ENCODE results near the gene SLC25A19. TPM values are rescaled to one million over a fixed set of nuclear protein-coding genes. Genes with fewer than 3 reads are reported as not detected.
"Not testable (repeated sequence)": the region's sequence is repeated elsewhere in the genome, so short reads cannot be mapped to it uniquely, and the experiment has no call there.

SLC25A19 gene
- total RNA-seq, 2 donors from 2014 or later, result 13.7 to 15.1 TPM

DNA sequence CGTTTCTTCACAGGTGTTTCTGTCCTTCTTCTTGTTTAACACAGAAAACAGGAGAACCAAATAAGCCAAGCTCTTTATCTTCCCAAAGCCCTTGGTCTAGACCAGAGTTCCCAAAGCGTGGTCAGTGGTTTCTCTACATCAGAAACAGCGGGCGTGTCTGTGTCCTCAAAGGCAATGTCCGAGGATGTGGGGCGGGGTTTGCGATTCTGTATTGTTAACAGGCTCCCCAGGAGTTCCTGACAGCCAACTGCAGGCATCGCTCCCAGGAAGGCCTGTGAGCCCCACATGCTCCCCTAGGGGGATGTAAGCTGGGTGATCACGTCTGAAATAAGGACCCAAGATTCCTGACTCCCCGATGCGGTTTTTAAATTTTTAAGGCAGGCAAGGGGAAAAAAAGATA lies 28.4 kb upstream of the SLC25A19 start:
- H3K9me3 ChIP-seq (ENCODE audit: control insufficient read depth, low read length, poor library complexity, severe bottlenecking), result no peaks in the 10 kb centered on the region
- Mint-ChIP-seq H3K4me1 (peaks cover 4% of the 10 kb centered on the region), H3K27ac (no peak overlapping the region), H3K4me3 (no peak overlapping the region), H3K36me3 (ENCODE audit: low read depth) (no peaks in the 10 kb centered on the region), H3K27me3 (no peaks in the 10 kb centered on the region)
- DNase-seq (no peak), ATAC-seq (no peak)

DNA sequence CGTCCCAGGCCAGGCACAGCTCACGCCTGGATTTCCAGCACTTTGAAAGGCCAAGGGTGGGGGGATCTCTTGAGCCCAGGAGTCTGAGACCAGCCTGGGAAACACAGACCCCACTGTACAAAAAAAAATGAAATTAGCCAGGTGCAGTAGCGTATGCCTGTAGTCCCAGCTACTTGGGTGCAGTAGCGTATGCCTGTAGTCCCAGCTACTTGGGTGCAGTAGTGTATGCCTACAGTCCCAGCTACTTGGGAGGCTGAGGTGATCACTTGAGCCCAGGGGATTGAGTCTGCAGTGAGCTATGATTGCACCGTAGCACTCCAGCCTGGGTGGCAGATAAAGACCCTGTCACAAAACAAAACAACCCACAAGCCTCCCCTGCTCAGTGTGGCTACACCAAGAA lies 27.0 kb upstream of the SLC25A19 start:
- H3K9me3 ChIP-seq (ENCODE audit: control insufficient read depth, low read length, poor library complexity, severe bottlenecking), result no peaks in the 10 kb centered on the region
- Mint-ChIP-seq H3K27me3 (no peaks in the 10 kb centered on the region), H3K4me1 (peaks cover 6% of the 10 kb centered on the region), H3K4me3 (no peak overlapping the region), H3K36me3 (ENCODE audit: low read depth) (no peaks in the 10 kb centered on the region), H3K27ac (no peak overlapping the region)
- DNase-seq, result no peak
- peak; percentile 22 for ATAC-seq

DNA sequence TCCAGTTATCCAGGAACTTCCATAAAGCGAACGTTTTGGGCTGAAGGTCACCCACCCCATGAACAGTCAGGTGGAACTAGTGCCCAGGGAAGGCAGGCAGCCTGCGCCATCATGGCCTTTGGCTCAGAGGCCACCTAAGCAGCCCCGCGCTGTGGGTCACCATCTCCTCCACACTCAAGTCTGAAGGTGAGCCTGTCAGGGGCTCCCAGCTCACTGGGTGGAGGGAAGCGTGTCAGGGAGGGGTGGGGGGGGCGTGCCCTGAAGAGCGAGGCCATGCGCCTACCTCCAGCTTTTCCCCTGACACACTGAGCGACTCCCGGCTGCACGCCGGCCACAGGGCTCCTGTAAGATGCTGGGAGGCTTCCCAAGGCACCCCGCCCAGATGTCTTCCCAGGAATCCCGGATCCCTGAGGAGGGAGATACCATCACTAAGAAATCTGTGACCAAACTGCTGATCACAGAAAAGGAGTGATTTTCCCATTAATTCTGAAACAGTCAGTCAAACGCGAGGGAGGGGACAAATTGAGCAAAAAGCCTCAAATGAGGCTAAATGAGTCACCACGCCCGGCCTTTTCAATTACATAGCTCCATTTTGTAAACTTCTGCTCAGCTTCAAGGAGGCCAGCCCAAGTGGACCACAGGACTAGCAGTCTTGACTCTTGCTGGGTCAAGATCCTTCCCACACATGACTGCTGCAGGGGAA lies 26.5 kb upstream of the SLC25A19 start:
- no peak overlapping the region for H3K27ac Mint-ChIP-seq
- no peaks in the 10 kb centered on the region for H3K9me3 ChIP-seq (ENCODE audit: control insufficient read depth, low read length, poor library complexity, severe bottlenecking)
- H3K4me3 Mint-ChIP-seq, result no peak overlapping the region
- DNase-seq (no peak), ATAC-seq (peak; percentile 8)
- peaks cover 6% of the 10 kb centered on the region for H3K4me1 Mint-ChIP-seq
- H3K36me3 Mint-ChIP-seq (ENCODE audit: low read depth), result no peaks in the 10 kb centered on the region
- no peaks in the 10 kb centered on the region for H3K27me3 Mint-ChIP-seq

DNA sequence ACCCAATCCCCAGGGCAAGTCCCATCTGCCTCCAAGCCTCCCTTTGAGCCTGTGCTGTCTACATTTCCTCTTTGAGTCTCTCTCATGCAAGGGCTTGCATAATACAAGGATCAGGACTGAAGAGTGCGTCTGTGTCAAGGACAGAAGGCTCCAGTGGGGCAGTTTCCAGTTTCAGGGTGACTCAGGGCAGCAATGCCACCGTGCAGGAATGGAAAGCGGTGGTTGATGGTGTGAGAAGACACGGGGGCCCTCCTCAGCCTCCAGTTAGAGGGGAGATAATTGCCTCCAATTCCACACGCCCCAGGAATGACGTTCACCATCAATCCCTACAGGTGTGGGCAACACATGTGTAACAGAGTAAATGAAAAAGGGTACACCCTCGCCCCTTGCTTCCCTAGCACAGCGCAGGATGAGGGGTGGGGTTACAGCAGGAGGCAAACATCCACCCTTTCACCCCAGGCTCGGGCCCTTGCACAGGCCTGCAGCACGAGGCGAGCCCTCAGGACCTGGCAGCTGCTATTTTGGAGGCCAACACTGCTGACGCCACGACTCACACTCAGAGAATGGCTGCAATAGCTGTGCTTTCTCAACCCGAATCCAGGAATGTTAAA lies 24.8 kb upstream of the SLC25A19 start:
- H3K9me3 ChIP-seq (ENCODE audit: control insufficient read depth, low read length, poor library complexity, severe bottlenecking), result no peaks in the 10 kb centered on the region
- DNase-seq (no peak), ATAC-seq (no peak)
- Mint-ChIP-seq H3K4me3 (peak overlapping the region; percentile 71), H3K27ac (no peak overlapping the region), H3K4me1 (peaks cover 9% of the 10 kb centered on the region), H3K27me3 (no peaks in the 10 kb centered on the region), H3K36me3 (ENCODE audit: low read depth) (no peaks in the 10 kb centered on the region)

DNA sequence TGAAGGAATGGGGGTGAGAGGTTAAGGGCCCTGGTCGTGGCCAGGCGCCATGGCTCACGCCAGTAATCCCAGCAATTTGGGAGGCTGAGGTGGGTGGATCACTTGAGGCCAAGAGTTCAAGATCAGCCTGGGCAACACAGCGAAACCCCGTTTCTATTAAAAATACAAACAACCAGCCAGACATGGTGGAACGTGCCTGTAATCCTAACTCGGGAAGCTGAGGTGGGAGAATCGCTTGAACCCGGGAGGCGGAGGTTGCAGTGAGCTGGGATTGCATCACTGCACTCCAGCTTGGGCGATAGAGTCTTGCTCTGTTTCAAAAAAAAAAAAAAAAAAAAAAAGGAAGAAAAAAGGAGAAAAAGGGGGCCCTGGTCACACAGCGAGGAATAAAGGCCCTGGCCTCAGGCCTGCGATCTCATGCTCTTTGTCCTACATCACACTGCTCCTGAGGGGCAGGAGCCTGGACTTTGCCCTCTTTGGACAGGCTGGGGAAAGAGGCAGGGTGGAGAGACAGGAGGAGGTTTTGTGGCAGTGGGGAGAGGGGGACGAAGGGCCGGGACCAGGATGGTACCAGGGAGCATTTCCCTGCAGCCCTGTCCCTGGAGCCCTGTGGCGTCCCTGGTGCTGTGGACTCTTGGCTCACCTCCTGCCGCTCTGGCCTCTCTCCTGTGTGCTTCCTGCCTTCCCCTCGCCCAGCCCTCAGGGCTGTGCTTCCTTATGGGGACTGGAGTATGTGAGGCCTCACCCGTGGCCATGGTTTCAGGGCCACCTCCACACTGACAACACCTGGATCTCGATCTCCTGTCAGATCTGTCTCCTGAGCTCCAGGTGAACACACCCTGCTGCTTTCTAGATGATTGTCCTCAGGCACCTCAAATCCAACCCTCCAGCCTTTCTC lies 19.7 kb upstream of the SLC25A19 start:
- Mint-ChIP-seq H3K36me3 (ENCODE audit: low read depth) (no peaks in the 10 kb centered on the region), H3K4me1 (peaks cover 9% of the 10 kb centered on the region), H3K4me3 (no peak overlapping the region), H3K27me3 (no peaks in the 10 kb centered on the region), H3K27ac (peak overlapping the region; percentile 34)
- no peak for ATAC-seq
- no peak for DNase-seq
- H3K9me3 ChIP-seq (ENCODE audit: control insufficient read depth, low read length, poor library complexity, severe bottlenecking), result no peaks in the 10 kb centered on the region

GRCh38 chr17:75307957-75308731 lies 18.9 kb upstream of the SLC25A19 start:
- Mint-ChIP-seq H3K4me3 (no peak overlapping the region), H3K27ac (peak overlapping the region; percentile 34), H3K27me3 (no peaks in the 10 kb centered on the region), H3K36me3 (ENCODE audit: low read depth) (no peaks in the 10 kb centered on the region), H3K4me1 (peaks cover 6% of the 10 kb centered on the region)
- ATAC-seq (no peak), DNase-seq (no peak)
- H3K9me3 ChIP-seq (ENCODE audit: control insufficient read depth, low read length, poor library complexity, severe bottlenecking), result no peaks in the 10 kb centered on the region

GRCh38 chr17:75301502-75302206 lies 12.4 kb upstream of the SLC25A19 start:
- no peak overlapping the region for H3K27ac Mint-ChIP-seq
- ATAC-seq (no peak), DNase-seq (no peak)
- no peaks in the 10 kb centered on the region for H3K9me3 ChIP-seq (ENCODE audit: control insufficient read depth, low read length, poor library complexity, severe bottlenecking)
- H3K4me3 Mint-ChIP-seq, result no peak overlapping the region
- H3K4me1 Mint-ChIP-seq, result peaks cover 4% of the 10 kb centered on the region
- no peaks in the 10 kb centered on the region for H3K36me3 Mint-ChIP-seq (ENCODE audit: low read depth)
- H3K27me3 Mint-ChIP-seq, result no peaks in the 10 kb centered on the region

DNA sequence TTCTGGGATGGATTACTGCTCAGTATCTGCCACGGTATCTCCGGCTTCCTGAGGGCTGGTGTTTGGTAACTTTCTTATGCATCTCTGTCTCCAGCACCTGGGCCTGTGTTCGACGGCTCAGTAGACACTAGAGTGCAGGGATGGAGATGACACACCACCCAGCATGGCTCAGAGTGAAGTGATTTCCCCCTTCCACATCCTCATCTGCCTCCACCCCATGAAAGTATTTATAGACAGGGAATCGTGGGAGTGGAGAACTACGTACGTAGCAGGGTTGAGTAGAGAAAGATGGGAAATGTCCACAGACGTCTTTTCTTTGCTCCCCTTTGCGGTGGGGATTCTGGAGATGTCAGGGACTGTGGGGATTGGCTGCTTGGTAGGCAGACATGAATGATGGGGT lies 11.8 kb upstream of the SLC25A19 start:
- no peaks in the 10 kb centered on the region for H3K36me3 Mint-ChIP-seq (ENCODE audit: low read depth)
- DNase-seq, result no peak
- peaks cover 4% of the 10 kb centered on the region for H3K4me1 Mint-ChIP-seq
- H3K9me3 ChIP-seq (ENCODE audit: control insufficient read depth, low read length, poor library complexity, severe bottlenecking), result no peaks in the 10 kb centered on the region
- H3K27me3 Mint-ChIP-seq, result no peaks in the 10 kb centered on the region
- no peak overlapping the region for H3K4me3 Mint-ChIP-seq
- no peak overlapping the region for H3K27ac Mint-ChIP-seq
- no peak for ATAC-seq

DNA sequence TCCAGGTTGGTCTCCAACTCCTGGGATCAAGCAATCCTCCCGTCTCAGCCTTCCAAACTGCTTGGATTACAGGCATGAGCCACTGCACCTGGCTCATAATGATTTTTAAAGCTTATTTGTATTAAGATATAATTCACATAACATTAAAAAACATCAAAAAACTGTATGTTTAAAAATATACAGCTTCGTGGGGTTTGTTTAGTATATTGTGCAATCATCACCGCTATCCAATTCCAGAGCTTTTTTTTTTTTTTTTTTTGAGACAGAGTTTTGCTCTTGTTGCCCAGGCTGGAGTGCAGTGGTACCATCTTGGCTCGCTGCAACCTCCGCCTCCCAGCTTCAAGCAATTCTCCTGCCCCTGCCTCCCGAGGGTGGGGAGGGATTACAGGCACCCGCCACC lies 11.0 kb upstream of the SLC25A19 start:
- H3K4me1 Mint-ChIP-seq, result peaks cover 5% of the 10 kb centered on the region
- no peak overlapping the region for H3K27ac Mint-ChIP-seq
- H3K9me3 ChIP-seq (ENCODE audit: control insufficient read depth, low read length, poor library complexity, severe bottlenecking), result no peaks in the 10 kb centered on the region
- ATAC-seq (no peak), DNase-seq (no peak)
- H3K27me3 Mint-ChIP-seq, result no peaks in the 10 kb centered on the region
- H3K4me3 Mint-ChIP-seq, result no peak overlapping the region
- H3K36me3 Mint-ChIP-seq (ENCODE audit: low read depth), result no peaks in the 10 kb centered on the region

- peaks cover 8% of the 10 kb centered on the region for H3K4me1 Mint-ChIP-seq
- H3K36me3 Mint-ChIP-seq (ENCODE audit: low read depth), result no peaks in the 10 kb centered on the region
- H3K4me3 Mint-ChIP-seq, result peak overlapping the region; percentile 25
- DNase-seq (no peak), ATAC-seq (peak; percentile 70)
- no peaks in the 10 kb centered on the region for H3K9me3 ChIP-seq (ENCODE audit: control insufficient read depth, low read length, poor library complexity, severe bottlenecking)
- peak overlapping the region; percentile 68 for H3K27ac Mint-ChIP-seq
- H3K27me3 Mint-ChIP-seq, result no peaks in the 10 kb centered on the region
Measured at GRCh38 chr17:75295201-75296158, 6.2 kb upstream of the SLC25A19 start.

DNA sequence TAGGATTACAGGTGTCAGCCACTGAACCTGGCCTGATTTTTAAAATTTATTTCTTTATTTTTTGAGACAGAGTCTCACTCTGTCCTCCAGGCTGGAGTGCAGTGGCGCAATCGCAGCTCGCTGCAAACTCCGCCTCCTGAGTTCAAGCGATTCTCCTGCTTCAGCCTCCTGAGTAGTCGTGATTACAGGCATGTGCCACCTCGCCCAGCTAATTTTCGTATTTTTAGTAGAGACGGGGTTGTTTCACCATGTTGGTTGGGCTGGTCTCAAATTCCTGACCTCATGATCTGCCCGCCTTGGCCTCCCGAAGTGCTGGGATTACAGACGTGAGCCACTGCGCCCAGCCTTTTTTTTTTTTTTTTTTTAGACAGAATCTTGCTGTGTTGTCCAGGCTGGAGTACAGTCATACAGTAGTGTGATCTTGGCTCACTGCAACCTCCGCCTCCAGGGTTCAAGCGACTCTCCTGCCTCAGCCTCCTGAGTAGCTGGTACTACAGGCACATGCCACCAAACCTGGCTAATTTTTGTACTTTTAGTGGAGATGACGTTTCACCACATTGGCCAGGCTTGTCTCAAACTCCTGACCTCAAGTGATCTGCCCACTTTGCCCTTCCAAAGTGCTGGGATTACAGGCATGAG lies 3.7 kb upstream of the SLC25A19 start:
- not testable (repeated sequence) for H3K27ac Mint-ChIP-seq, ATAC-seq
- H3K4me1 Mint-ChIP-seq, result peaks cover 17% of the 10 kb centered on the region

More for the DNA sequence above, 3.7 kb upstream of the SLC25A19 start:
- H3K9me3 ChIP-seq (ENCODE audit: control insufficient read depth, low read length, poor library complexity, severe bottlenecking); H3K36me3 Mint-ChIP-seq (ENCODE audit: low read depth); H3K27me3 Mint-ChIP-seq; DNase-seq; H3K4me3 Mint-ChIP-seq: not testable (repeated sequence)

All from T-helper 17 cell (primary cell).